Fibroblast of skin of scalp (primary cell): ENCODE results near the gene TAS2R50. TPM values are rescaled to one million over a fixed set of nuclear protein-coding genes. Genes with fewer than 3 reads are reported as not detected.
"Not testable (repeated sequence)": the region's sequence is repeated elsewhere in the genome, so short reads cannot be mapped to it uniquely, and the experiment has no call there.

Experiments
- DNase-seq: peaks from one replicate; pipeline ENCODE4 v3.0.0-alpha.2; 2013
- polyA plus RNA-seq, 2 experiments: library from polyadenylated mRNA; unstranded; fragments of 120-200 nt; gene quantifications; one replicate each; pipeline ENCODE4 v1.2.1, GENCODE V29; 2013; ENCODE audit not compliant: insufficient read length in 2 of 2

TAS2R50 gene
- polyA plus RNA-seq (2013, experiment 1 of 2; ENCODE audit: insufficient read length), result not detected
- not detected for polyA plus RNA-seq (2013, experiment 2 of 2; ENCODE audit: insufficient read length)

GRCh38 chr12:10986812-10987211, at the start of gene TAS2R50:
Gene TAS2R50, minus strand, starts transcription at chr12:10986912. Its CDS starts 52 bp downstream, at chr12:10986860.
- DNase-seq, result no peak

GRCh38 chr12:11033959-11034358, 47.2 kb upstream of the TAS2R50 start:
- DNase-seq, result not testable (repeated sequence)

GRCh38 chr12:11031307-11031706, 44.6 kb upstream of the TAS2R50 start, which contains the start of gene TAS2R31:
Gene TAS2R31, minus strand, starts transcription at chr12:11031407. Its CDS starts 72 bp downstream, at chr12:11031335.
- DNase-seq, result no peak

GRCh38 chr12:11026118-11026517, 39.4 kb upstream of the TAS2R50 start:
- DNase-seq, result no peak

GRCh38 chr12:11023387-11023786, 36.7 kb upstream of the TAS2R50 start:
- no peak for DNase-seq

GRCh38 chr12:11022520-11022919, 35.8 kb upstream of the TAS2R50 start, which contains the start of gene TAS2R19:
Gene TAS2R19, minus strand, starts transcription at chr12:11022620. Its CDS starts 49 bp downstream, at chr12:11022571.
- DNase-seq, result no peak

GRCh38 chr12:11016937-11017336, 30.2 kb upstream of the TAS2R50 start:
- DNase-seq, result no peak

GRCh38 chr12:11015775-11016430, 29.2 kb upstream of the TAS2R50 start:
- DNase-seq, result no peak

- DNase-seq, result peak; percentile 2
Observed at GRCh38 chr12:11014234-11014633, 27.5 kb upstream of the TAS2R50 start.

- DNase-seq, result no peak
Observed at GRCh38 chr12:11007608-11008007, 20.9 kb upstream of the TAS2R50 start.

- no peak for DNase-seq
Observed at GRCh38 chr12:10998204-10998603, 11.5 kb upstream of the TAS2R50 start, which contains the start of gene TAS2R20. Gene TAS2R20, minus strand, starts transcription at chr12:10998304. Its CDS starts 429 bp downstream, at chr12:10997875.

GRCh38 chr12:10994307-10994706, 7.6 kb upstream of the TAS2R50 start:
- DNase-seq, result no peak

GRCh38 chr12:10989107-10989506, 2.4 kb upstream of the TAS2R50 start:
- no peak for DNase-seq

- DNase-seq, result no peak
Observed at GRCh38 chr12:10982244-10982643, 4.5 kb downstream of the TAS2R50 start.

GRCh38 chr12:10974965-10975364, 11.7 kb downstream of the TAS2R50 start:
- DNase-seq, result no peak

GRCh38 chr12:10968765-10969456, 17.8 kb downstream of the TAS2R50 start:
- peak; percentile 21 for DNase-seq

- DNase-seq, result peak; percentile 42
Observed at GRCh38 chr12:10967409-10967808, 19.3 kb downstream of the TAS2R50 start.

- DNase-seq, result no peak
Observed at GRCh38 chr12:10966314-10966713, 20.4 kb downstream of the TAS2R50 start.

GRCh38 chr12:10965476-10965875, 21.2 kb downstream of the TAS2R50 start:
- no peak for DNase-seq

GRCh38 chr12:10960211-10960610, 26.5 kb downstream of the TAS2R50 start:
- no peak for DNase-seq

- no peak for DNase-seq
Observed at GRCh38 chr12:10959804-10960203, 26.9 kb downstream of the TAS2R50 start.

- peak; percentile 76 for DNase-seq
Observed at GRCh38 chr12:10957741-10958140, 29.0 kb downstream of the TAS2R50 start.

GRCh38 chr12:10956085-10956484, 30.6 kb downstream of the TAS2R50 start:
- no peak for DNase-seq

- DNase-seq, result no peak
Observed at GRCh38 chr12:10952645-10953044, 34.1 kb downstream of the TAS2R50 start.
